HG02571 (cell line): ENCODE results near the gene COL17A1.

ENCODE experiments used
- ATAC-seq: cut with Tn5 transposase; IDR thresholded peaks from one replicate; pipeline ENCODE4 v1.9.1; 2021; ENCODE audit warnings: mild to moderate bottlenecking, moderate library complexity; ENCODE audit not compliant: unreplicated experiment

The COL17A1 gene

GRCh38 chr10:103995134-103995533, 90.5 kb downstream of the COL17A1 start:
- ATAC-seq: no peak

DNA sequence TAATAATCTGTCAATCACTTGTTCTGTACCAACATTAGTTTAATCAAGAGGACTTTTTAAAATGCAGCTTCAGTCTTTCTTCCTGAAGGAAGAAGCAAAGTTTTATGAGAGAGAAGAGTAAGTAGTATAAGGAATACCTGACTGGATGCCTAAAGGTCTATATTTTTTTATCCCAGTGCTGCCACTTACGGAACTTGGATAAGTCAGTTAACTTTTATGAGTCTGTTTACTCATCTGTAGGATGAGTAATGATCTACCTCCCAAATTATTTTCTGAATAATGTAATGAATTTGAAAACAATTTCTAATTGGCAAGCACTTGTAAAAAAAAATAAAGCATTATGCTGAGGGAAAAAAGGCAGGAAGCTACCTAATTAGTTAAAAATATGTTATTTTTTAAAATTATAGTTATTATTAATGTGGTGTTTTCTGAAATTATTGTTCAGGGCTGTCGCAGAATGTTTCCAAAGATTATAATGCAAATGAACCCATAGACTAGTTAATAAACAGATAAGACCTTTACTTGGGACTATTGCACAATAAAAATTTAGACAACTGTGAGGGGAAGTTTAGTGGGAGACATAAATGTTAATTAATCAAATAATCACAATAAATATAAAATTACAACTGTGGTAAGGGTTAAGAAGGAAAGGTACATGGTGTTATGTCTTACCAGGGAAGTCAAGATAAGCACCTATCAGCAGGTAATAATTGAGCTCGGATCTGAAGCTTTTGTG, 94.1 kb downstream of the COL17A1 start:
- no peak for ATAC-seq

DNA sequence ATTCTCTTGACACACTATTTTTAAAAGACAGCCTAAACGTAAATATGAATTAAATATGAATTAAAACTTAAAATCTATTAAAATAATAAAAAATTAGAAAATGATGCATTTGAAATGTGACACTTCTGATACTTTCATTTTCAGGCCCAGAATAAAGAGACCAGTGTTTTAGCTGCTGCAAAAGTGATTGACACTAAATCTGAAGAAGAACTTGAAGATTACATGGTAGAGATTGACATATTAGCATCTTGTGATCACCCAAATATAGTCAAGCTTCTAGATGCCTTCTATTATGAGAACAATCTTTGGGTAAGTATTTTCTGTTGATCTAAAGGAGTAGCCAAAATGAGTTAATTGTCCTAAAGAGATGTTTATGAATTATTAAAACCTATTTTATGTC, 95.1 kb downstream of the COL17A1 start:
- no peak for ATAC-seq

GRCh38 chr10:103990121-103990520, 95.6 kb downstream of the COL17A1 start:
- no peak for ATAC-seq

- no peak for ATAC-seq
Measured at GRCh38 chr10:103986360-103986759, 99.3 kb downstream of the COL17A1 start.

DNA sequence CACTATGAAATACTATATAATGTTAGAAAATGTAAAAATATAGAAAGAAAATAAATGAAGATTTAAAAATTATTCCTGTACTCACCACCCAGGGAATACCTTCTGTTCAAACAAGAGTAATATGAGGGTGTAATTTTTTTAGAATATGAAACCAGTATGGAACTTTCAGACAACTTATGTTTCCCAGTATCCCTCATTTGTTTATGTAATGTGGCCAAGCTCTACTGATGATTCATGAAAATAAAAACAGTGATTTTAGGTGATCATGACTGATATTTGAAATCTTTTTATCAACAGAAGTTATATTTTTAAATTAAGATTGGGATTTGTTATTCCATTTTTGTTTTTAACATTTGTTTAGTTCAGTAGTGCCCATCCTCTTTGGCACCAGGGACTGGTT, 100.0 kb downstream of the COL17A1 start:
- no peak for ATAC-seq

DNA sequence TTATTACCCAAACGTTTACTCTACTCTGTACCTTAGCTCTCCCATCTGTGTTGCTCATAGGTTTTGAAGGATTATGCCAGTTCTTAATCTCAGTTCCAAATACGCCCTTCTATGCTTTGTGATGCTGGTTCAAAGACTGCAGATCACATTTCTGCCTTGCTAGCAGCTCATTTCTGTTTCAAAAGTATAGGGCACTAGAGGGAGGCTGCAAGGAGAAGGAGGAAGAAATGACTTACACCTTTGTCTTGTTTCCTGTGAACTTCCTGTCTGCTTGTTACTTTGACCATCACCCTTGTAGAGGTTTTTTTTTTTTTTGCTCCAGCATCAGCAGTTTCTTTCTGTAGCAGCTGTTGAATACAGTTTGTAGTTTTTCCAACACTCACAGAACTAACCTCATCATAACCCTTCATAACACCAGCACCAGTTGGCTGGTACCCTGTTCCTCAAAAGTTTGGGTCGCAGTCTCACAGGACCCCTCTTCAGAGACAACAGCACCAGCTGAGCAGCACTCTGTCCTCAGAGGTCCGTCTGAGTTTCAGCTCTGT, 102.2 kb downstream of the COL17A1 start:
- peak; percentile 66 for ATAC-seq

DNA sequence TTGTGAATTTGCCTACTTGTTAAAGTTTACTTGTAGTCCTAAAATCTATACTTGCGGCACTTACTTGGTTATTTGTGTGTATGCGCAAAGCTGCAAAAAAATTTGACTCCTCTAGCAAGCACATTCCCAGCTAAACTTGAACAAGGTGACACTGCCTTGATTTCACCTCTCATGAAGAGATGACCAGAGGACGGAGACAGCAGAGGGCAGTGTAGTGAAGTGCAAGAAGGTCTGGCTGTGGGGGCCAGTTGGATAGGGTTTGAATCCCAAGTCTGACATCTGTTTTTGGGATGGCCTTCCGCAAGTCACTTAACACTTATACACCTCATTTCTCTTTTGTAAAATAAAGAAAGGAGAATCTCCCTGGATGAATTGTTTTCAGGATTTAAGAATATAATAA, 103.0 kb downstream of the COL17A1 start:
- no peak for ATAC-seq
